Adipose tissue (tissue), 3 donors: ENCODE results near the gene BYSL. TPM values are rescaled to one million over a fixed set of nuclear protein-coding genes. Genes with fewer than 3 reads are reported as not detected.

Experiments
- H3K27ac ChIP-seq: one replicate; pipeline ENCODE4 v1.5.1; 2013; ENCODE audit warnings: low read depth, low read length
- WGBS, 3 donors: extraction: QIAGEN DNeasy Blood & Tissue Kit; methylation state at CpG; one replicate each; pipeline ENCODE4 v1.1.7; 2013; 5-methylcytosine and 5-hydroxymethylcytosine counted together
- polyA plus RNA-seq, 3 donors: library from polyadenylated mRNA; stranded (reverse); fragments of 200-250 nt; gene quantifications; one replicate each; pipeline ENCODE4 v1.2.3, GENCODE V29; 2013
- donor health status: healthy with polysubstance abuse.
- donor health status: Bipolar disorder and iron deficiency.
- donor health status: healthy.

Gene BYSL
- polyA plus RNA-seq, 3 donors, result 9.3 to 32.7 (median 12.0) TPM

DNA sequence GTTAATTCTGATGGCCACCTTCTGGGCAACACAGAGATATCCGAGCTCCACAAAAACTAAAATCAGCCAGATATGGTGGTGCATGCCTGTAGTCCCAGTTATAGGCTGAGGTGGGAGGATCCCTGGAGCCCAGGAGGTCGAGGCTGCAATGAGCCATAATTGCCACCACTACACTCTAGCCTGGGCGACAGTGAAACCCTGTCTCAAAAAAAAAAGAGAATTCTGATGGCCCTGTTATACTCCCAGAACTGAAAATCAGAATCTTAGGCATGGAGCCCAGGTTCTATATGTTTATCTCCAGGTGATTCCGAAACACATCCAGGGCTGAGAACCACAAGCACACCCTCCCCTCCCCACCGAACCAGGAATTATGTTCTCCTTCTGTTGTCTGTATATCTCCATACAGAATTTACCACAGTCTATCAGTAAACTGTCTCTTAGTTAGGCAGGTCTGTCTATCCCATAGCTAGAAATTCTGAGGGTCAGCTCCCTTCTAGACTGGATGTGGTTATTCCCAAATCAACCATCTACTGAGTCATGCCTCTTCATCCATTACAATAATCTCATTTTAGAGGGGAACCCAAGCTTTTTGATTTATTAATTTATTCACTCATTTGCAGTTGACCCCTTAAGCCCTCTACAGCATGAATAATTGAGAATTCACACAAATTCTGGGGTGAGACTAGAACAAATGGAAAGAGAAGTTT lies 45.1 kb downstream of the BYSL start:
- H3K27ac ChIP-seq, result no peak overlapping the region
- 72 to 76% (median 75%) methylated on average over 5 of the region's 5 CpGs for WGBS, 3 donors

- no peak overlapping the region for H3K27ac ChIP-seq
- 57 to 85% (median 66%) methylated on average over 4 of the region's 4 CpGs for WGBS, 3 donors
These were observed 45.6 kb downstream of the BYSL start for GRCh38 chr6:41966961-41967311.

DNA sequence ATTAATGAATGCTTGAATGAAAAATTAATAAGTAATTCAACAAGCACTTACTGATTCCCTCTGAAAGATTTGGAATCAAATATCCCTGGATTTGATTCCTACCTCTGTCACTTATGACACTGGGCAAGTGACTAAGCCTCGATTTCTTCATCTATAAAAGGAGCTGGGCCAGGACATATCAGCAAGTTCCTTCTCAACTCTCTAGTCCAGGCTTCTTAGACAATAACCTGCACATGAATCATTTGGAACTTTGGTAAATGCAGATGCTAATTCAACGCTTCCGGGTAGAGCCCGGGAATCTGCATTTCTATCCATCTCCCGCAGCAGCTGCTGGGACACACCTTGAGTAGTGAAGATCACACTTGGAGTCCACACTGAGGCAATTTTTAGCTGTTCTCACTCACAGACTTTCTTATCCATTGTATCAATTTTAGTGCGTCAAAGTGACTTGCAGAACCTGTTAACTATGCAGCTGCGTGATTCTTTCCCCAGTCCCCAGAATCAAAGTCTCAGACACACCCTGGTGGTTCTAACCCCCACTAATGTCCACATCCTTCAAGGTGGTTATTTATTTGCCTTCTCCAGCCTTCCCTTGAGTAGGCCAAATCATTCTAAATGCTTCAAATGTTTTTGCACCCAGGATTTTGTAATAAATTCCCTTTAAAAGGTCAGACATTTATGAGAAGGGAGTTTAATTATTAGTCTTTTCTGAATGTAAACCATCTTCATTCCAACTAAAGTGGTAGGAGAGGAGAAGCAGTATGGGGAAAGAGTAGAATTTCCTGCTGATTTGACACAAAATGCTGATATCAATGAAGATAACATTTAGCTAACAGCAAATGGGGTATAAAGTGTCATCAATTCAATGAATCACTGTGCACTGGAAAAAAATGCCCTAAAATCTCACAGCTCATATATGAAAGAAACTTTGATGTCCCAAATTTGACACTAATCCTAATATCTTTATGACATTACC lies 46.3 kb downstream of the BYSL start:
- H3K27ac ChIP-seq, result no peak overlapping the region
- WGBS, 3 donors, result 83 to 91% (median 85%) methylated on average over 7 of the region's 7 CpGs

DNA sequence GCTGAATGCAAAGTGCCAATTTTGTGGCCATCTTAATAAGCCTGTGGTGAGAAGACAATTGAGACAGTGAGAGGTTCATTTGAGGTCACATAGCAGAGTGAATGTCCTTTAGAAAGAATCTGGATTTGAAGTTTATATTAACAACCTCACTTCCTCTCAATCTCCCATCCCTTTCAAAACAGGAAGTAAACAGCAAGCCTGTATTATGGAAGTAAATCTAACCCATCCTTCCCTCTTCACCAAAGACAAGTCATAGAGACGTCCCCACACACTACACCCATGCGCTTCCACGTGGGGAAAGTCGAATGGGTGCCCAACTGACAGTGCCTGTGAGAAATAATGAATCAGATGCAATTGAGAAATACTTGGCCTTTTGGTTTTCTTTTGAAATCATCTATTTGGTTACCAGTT lies 49.1 kb downstream of the BYSL start:
- no peak overlapping the region for H3K27ac ChIP-seq
- WGBS, 3 donors, result 19 to 51% (median 26%) methylated on average over 4 of the region's 4 CpGs

DNA sequence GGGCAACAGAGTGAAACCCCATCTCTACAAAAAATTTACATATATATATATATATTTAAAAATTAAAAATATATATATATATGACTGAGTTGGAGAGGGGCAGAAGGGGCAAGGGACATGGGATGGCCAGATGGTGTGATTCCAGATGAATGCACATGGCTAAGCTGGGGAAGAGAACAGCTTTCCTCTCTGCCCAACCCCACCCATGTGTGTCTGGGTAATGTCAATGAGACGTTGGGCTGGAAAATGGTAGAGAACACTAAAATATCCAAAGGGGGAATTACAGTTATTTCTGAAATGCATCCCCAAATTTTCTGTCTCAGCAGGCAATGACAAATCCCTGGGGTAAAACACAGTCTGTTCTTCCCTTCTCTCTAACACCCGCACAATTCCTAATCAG lies 51.5 kb downstream of the BYSL start:
- H3K27ac ChIP-seq, result no peak overlapping the region
- 64 to 76% (median 71%) methylated on average over 2 of the region's 2 CpGs for WGBS, 3 donors

DNA sequence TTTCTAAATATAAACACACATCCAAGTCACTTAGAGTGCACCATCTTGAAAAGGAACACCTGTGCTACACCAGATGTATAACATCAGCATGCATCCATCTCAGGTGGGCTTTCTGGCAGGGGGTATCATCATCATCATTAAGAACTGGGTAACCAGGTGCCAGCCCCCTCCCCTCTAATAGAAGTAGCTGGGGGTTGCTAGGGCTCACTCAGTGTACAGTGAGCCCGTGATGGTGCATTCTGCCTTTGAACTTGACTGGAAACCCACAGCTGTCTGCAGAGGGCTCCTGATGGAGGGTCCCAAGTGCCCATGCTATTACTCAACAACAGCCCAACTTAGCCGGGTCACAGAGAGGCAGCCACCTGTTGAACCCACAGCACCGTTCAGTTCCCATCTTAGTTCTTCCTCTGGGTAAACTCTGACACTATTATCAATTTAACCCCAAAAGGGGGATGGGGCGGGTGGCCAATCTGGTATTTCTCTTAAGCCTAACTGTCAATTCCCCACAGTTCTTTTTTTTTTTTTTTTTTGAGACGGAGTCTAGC lies 53.1 kb downstream of the BYSL start:
- H3K27ac ChIP-seq, result no peak overlapping the region
- WGBS, 3 donors, result 79 to 89% (median 87%) methylated on average over 5 of the region's 5 CpGs

GRCh38 chr6:41975276-41975675 lies 54.0 kb downstream of the BYSL start:
- 84 to 89% (median 87%) methylated on average over 4 of the region's 4 CpGs for WGBS, 3 donors
- no peak overlapping the region for H3K27ac ChIP-seq

DNA sequence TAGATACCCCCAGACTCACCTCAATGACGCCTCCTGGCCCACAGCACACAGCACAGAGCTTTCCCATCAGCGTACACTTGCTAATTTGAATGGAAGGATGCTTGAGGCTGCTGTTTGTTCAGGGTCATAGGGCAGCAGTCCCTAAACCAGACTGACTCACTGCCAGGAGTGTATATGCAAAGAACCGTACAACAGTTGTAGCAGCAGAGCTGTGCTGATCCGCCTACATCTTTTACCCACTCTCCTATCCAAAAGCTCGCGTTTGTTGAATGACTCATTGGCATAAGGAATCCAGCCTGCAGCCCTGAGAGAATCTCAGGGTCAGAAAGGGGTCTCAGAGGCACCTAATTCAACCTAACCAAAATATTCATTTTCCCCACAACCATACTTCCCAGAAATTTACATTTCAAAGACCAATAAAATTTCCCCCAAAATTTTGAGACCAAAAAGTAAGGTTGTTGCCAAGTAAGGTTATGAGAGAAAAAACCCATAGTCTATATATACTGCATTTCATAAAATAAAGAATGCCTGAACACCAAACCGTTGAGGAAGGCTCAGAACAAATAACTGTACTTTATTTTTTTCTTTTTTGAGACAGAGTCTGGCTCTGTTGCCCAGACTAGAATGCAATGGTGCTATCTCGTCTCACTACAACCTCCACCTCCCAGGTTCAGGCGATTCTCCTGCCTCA lies 55.6 kb downstream of the BYSL start:
- 64 to 73% (median 71%) methylated on average over 9 of the region's 9 CpGs for WGBS, 3 donors
- H3K27ac ChIP-seq, result no peak overlapping the region

Other genes starting within 250 kb of the BYSL start
- gene TFEB, start 185.9 kb upstream of the BYSL start, polyA plus RNA-seq, result 10 to 100 TPM; 10.1 to 18.1 (median 13.9) TPM
- 1,000 to 10,000 TPM in 1 of 3 donors, 100 to 1,000 TPM in 1, 1 to 10 TPM in 1; 7.5 to 1,282 (median 263) TPM for gene PGC, start 174.1 kb upstream of the BYSL start, polyA plus RNA-seq
- 1 to 10 TPM; 2.7 to 6.9 (median 3.3) TPM for gene FRS3, start 141.6 kb upstream of the BYSL start, polyA plus RNA-seq
- gene PRICKLE4, start 140.7 kb upstream of the BYSL start, polyA plus RNA-seq, result 1 to 10 TPM; 1.4 to 4.5 (median 3.1) TPM
- 100 to 1,000 TPM; 160 to 342 (median 246) TPM for gene TOMM6, start 133.8 kb upstream of the BYSL start, polyA plus RNA-seq
- 1 to 10 TPM in 2 of 3 donors, under 1 TPM in 1; 0.79 to 1.9 (median 1.3) TPM for gene USP49, start 26.1 kb upstream of the BYSL start, polyA plus RNA-seq
- gene MED20, start 360 bp upstream of the BYSL start, polyA plus RNA-seq, result 1 to 10 TPM; 5.3 to 8.1 (median 7.0) TPM
- 100 to 1,000 TPM in 1 of 3 donors, 10 to 100 TPM in 2; 35.5 to 146 (median 95.9) TPM for gene CCND3, start 20.3 kb downstream of the BYSL start, polyA plus RNA-seq
- gene TAF8, start 129.0 kb downstream of the BYSL start, polyA plus RNA-seq, result 10 to 100 TPM in 1 of 3 donors, 1 to 10 TPM in 2; 6.0 to 16.2 (median 8.7) TPM
- gene C6orf132, start 221.1 kb downstream of the BYSL start, polyA plus RNA-seq, result 10 to 100 TPM in 1 of 3 donors, 1 to 10 TPM in 2; 5.8 to 11.2 (median 6.2) TPM